ENCODE results near the gene DCAF11. TPM values are rescaled to one million over a fixed set of nuclear protein-coding genes. Genes with fewer than 3 reads are reported as not detected.

The DCAF11 gene
- total RNA-seq, 1 donor from 2014 or later, result 84.3 TPM

DNA sequence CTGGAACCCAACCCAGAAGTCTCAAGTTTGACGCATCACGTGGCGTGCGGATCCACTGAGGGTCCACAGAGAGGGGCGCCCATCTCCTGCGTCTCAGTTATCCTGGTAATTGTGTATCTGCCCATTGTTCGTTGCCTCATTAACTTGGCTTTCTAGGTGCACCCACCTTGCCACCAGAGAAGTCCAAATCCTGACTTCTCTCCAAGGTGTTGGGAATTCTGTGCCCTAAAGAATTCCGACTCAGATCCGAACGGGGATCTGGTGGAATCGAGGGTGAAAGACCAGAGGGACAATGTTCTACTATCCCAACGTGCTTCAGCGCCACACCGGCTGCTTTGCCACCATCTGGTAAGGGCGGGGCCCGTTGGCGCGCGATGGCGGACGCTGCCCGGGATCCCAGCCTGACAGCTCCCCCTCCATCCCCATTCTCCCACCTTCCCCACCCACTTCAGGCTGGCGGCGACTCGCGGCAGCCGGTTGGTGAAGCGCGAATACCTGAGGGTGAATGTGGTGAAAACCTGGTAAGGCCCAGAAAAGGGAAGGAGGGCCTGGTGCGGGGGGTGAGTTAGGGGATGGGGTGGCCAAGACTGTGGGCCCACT is 57.8 kb downstream of the DCAF11 start:
- peak overlapping the region; percentile 18 for H3K27ac Mint-ChIP-seq
- intact Hi-C loops (cut with micrococcal nuclease), result loop anchor here (1.0 kb wide), 1 partner anchor 16 kb away; the partner anchor contains the start of gene IPO4
- no peak for DNase-seq
- no peaks in the 10 kb centered on the region for H3K9me3 Mint-ChIP-seq
- ChIA-PET CTCF (interaction anchor here (1.6 kb wide), 1 partner anchor 11 kb away, joined by 5 read pairs; the partner anchor contains the start of gene IRF9), POLR2A (interaction anchor here (0.6 to 4.2 kb wide), 11 partner anchors 11 to 70 kb away, joined by 3 to 43 read pairs (median 5); partner anchors contain the start of genes EMC9, GMPR2, IPO4 and IRF9)
- H3K27me3 Mint-ChIP-seq, result no peaks in the 10 kb centered on the region
- H3K4me3 Mint-ChIP-seq, result peak overlapping the region; percentile 90
- H3K4me1 Mint-ChIP-seq, result peaks cover 25% of the 10 kb centered on the region
- TF ChIP-seq, protein P1, sequence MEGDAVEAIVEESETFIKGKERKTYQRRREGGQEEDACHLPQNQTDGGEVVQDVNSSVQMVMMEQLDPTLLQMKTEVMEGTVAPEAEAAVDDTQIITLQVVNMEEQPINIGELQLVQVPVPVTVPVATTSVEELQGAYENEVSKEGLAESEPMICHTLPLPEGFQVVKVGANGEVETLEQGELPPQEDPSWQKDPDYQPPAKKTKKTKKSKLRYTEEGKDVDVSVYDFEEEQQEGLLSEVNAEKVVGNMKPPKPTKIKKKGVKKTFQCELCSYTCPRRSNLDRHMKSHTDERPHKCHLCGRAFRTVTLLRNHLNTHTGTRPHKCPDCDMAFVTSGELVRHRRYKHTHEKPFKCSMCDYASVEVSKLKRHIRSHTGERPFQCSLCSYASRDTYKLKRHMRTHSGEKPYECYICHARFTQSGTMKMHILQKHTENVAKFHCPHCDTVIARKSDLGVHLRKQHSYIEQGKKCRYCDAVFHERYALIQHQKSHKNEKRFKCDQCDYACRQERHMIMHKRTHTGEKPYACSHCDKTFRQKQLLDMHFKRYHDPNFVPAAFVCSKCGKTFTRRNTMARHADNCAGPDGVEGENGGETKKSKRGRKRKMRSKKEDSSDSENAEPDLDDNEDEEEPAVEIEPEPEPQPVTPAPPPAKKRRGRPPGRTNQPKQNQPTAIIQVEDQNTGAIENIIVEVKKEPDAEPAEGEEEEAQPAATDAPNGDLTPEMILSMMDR (IDR thresholded peaks at IDR 0.05), result no peak
- H3K36me3 Mint-ChIP-seq (ENCODE audit: low read depth), result peaks cover 31% of the 10 kb centered on the region
- ATAC-seq (ENCODE audit: low read depth), result no peak

DNA sequence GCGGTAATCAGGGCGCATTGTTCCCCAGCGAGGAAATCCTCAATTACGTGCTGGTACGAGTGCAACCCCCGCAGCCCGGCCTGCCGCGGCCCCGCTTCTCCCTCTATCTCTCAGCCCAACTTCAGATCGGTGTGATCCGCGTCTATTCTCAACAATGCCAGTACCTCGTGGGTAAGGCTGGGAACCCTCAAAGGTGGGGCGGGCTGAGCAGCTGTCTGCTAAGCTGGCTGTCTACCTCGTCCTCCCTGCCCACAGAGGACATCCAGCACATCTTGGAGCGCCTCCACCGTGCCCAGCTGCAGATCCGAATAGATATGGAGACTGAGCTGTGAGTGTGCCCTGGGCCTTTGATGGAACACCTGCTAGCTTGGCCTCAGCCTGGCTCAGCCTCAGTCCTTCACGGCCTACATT is 58.3 kb downstream of the DCAF11 start:
- no peaks in the 10 kb centered on the region for H3K9me3 Mint-ChIP-seq
- POLR2A ChIA-PET, result interaction anchor here (0.9 to 2.4 kb wide), 4 partner anchors 12 to 30 kb away, joined by 3 to 5 read pairs (median 4); partner anchors contain the start of genes IPO4, IRF9 and PSME2
- ATAC-seq (ENCODE audit: low read depth) (no peak), DNase-seq (no peak)
- peaks cover 32% of the 10 kb centered on the region for H3K36me3 Mint-ChIP-seq (ENCODE audit: low read depth)
- TF ChIP-seq, protein P1 (IDR thresholded peaks at IDR 0.05), result no peak
- H3K4me3 Mint-ChIP-seq, result peak overlapping the region; percentile 60
- H3K27me3 Mint-ChIP-seq, result no peaks in the 10 kb centered on the region
- H3K27ac Mint-ChIP-seq, result no peak overlapping the region
- H3K4me1 Mint-ChIP-seq, result peaks cover 25% of the 10 kb centered on the region
- intact Hi-C loops (cut with micrococcal nuclease), result loop anchor here (1.0 kb wide), 1 partner anchor 15 kb away; the partner anchor contains the start of gene IPO4
- CTCF ChIA-PET, result no interaction called here

Other genes starting within 250 kb of the DCAF11 start
- gene DHRS4, start 161.0 kb upstream of the DCAF11 start, total RNA-seq, result 15.8 and 16.1 TPM in 2 replicates
- gene DHRS4L2, start 125.8 kb upstream of the DCAF11 start, total RNA-seq, result 12.7 and 17.9 TPM in 2 replicates
- 3.5 and 3.9 TPM in 2 replicates for gene CARMIL3, start 62.8 kb upstream of the DCAF11 start, total RNA-seq
- 0.09 TPM in 1 of 2 replicates, not detected in the other for gene CPNE6, start 43.2 kb upstream of the DCAF11 start, total RNA-seq
- 82.1 and 102 TPM in 2 replicates for gene PCK2, start 20.5 kb upstream of the DCAF11 start, total RNA-seq
- 5.4 and 5.5 TPM in 2 replicates for gene NRL, start 172 bp downstream of the DCAF11 start, total RNA-seq
- 2.3 and 2.4 TPM in 2 replicates for gene FITM1, start 15.9 kb downstream of the DCAF11 start, total RNA-seq
- 406 and 449 TPM in 2 replicates for gene PSME1, start 21.4 kb downstream of the DCAF11 start, total RNA-seq
- gene EMC9, start 26.8 kb downstream of the DCAF11 start, total RNA-seq, result 22.5 and 22.6 TPM in 2 replicates
- gene PSME2, start 31.8 kb downstream of the DCAF11 start, total RNA-seq, result 285 and 312 TPM in 2 replicates
- gene RNF31, start 32.7 kb downstream of the DCAF11 start, total RNA-seq, result 87.4 and 99.8 TPM in 2 replicates
- 221 and 229 TPM in 2 replicates for gene IRF9, start 46.5 kb downstream of the DCAF11 start, total RNA-seq
- 27.0 and 35.3 TPM in 2 replicates for gene REC8, start 57.3 kb downstream of the DCAF11 start, total RNA-seq
- gene IPO4, start 74.0 kb downstream of the DCAF11 start, total RNA-seq, result 76.4 and 80.3 TPM in 2 replicates
- 24.5 and 26.3 TPM in 2 replicates for gene TM9SF1, start 80.7 kb downstream of the DCAF11 start, total RNA-seq
- 0.66 and 0.98 TPM in 2 replicates for gene TSSK4, start 90.9 kb downstream of the DCAF11 start, total RNA-seq
- 88.5 and 117 TPM in 2 replicates for gene CHMP4A, start 98.7 kb downstream of the DCAF11 start, total RNA-seq
- gene MDP1, start 101.3 kb downstream of the DCAF11 start, total RNA-seq, result 12.7 and 16.3 TPM in 2 replicates
- 129 and 149 TPM in 2 replicates for gene NEDD8, start 117.6 kb downstream of the DCAF11 start, total RNA-seq
- 43.8 and 50.2 TPM in 2 replicates for gene GMPR2, start 118.2 kb downstream of the DCAF11 start, total RNA-seq
- gene TINF2, start 127.8 kb downstream of the DCAF11 start, total RNA-seq, result 197 and 205 TPM in 2 replicates
- gene TGM1, start 148.4 kb downstream of the DCAF11 start, total RNA-seq, result 6.4 and 6.5 TPM in 2 replicates
- gene RABGGTA, start 156.8 kb downstream of the DCAF11 start, total RNA-seq, result 53.6 and 70.5 TPM in 2 replicates
- gene DHRS1, start 185.0 kb downstream of the DCAF11 start, total RNA-seq, result 32.5 and 33.9 TPM in 2 replicates
- gene NOP9, start 185.1 kb downstream of the DCAF11 start, total RNA-seq, result 30.5 and 36.4 TPM in 2 replicates
- gene CIDEB, start 193.2 kb downstream of the DCAF11 start, total RNA-seq, result 9.2 and 9.4 TPM in 2 replicates
- gene LTB4R2, start 195.4 kb downstream of the DCAF11 start, total RNA-seq, result 7.7 and 9.1 TPM in 2 replicates
- 8.2 and 8.6 TPM in 2 replicates for gene LTB4R, start 196.7 kb downstream of the DCAF11 start, total RNA-seq
- 2.3 and 2.4 TPM in 2 replicates for gene ADCY4, start 220.3 kb downstream of the DCAF11 start, total RNA-seq
- gene RIPK3, start 225.2 kb downstream of the DCAF11 start, total RNA-seq, result 38.9 and 39.2 TPM in 2 replicates